Measurements from ENCODE around the gene SMYD3.

- TF ChIP-seq POLR2A (IDR thresholded peaks at IDR 0.05) (no peak), CTCF (IDR thresholded peaks at IDR 0.05 in 8 of 11, conservative IDR thresholded peaks at IDR 0.05 in 3 of 11) (no peak), POLR2AphosphoS5 (IDR thresholded peaks at IDR 0.05) (no peak)
These were observed 200.6 kb downstream of the SMYD3 start for GRCh38 chr1:246306415-246307037.

Data from spleen (tissue), 7 donors.